T-helper 2 cell treated with Interferon-gamma antibody and Interleukin-4, amounts not matched to agents 5 μg/mL and 100 μg/mL, for 36 hours (primary cell): ENCODE measurements around the gene ARID1B.

Experiments used
- DNase-seq: peaks from one replicate; pipeline ENCODE4 v3.0.0; 2021; ENCODE audit warnings: low spot score
- H3K27ac Mint-ChIP-seq: one replicate; pipeline ENCODE4 v1.8.0; 2021; ENCODE audit warnings: mild to moderate bottlenecking, mixed read lengths
- H3K27me3 Mint-ChIP-seq: one replicate; pipeline ENCODE4 v1.8.0; 2021; ENCODE audit warnings: low read depth, mixed read lengths
- H3K36me3 Mint-ChIP-seq: one replicate; pipeline ENCODE4 v1.8.0; 2021; ENCODE audit warnings: low read depth, mixed read lengths
- H3K4me1 Mint-ChIP-seq: one replicate; pipeline ENCODE4 v1.8.0; 2021; ENCODE audit warnings: low read depth, mixed read lengths
- H3K4me3 Mint-ChIP-seq: one replicate; pipeline ENCODE4 v1.8.0; 2022; ENCODE audit warnings: mild to moderate bottlenecking, moderate library complexity, mixed read lengths
- H3K9me3 Mint-ChIP-seq: one replicate; pipeline ENCODE4 v1.8.0; 2021; ENCODE audit warnings: mixed read lengths

ARID1B gene

DNA sequence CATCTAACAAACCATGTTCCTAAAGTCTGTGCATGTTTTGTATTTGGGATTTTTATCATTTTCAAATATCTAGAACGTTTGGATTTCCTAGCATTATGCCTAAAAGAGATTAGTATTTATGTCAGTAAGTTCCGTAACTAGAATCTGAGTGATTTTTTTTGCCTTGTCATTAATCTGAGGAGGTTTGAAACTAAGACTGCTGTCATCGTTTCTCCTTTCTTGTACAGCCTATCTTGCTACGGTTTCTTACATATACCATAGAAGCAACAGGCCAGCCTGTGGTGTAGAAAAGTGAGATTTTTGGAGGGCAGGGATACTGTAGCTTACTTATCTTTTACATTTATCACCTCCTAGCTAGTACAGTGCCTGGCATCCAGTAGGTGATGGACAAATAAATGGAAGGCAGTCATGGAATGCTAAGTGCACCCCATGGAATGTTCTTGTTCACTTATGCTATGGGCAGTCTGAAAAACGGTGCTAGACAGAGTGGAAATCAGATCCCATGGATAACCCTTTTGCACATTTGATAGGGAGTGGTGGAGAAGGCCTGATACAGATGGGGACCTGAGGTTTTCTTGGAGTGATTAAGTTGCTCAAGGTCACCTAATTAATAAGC, 93.9 kb downstream of the ARID1B start:
- H3K4me3 Mint-ChIP-seq, result no peak overlapping the region
- DNase-seq, result no peak
- no peaks in the 10 kb centered on the region for H3K9me3 Mint-ChIP-seq
- H3K4me1 Mint-ChIP-seq, result peaks cover 23% of the 10 kb centered on the region
- no peak overlapping the region for H3K27ac Mint-ChIP-seq
- H3K36me3 Mint-ChIP-seq, result peaks cover 4% of the 10 kb centered on the region
- no peaks in the 10 kb centered on the region for H3K27me3 Mint-ChIP-seq

DNA sequence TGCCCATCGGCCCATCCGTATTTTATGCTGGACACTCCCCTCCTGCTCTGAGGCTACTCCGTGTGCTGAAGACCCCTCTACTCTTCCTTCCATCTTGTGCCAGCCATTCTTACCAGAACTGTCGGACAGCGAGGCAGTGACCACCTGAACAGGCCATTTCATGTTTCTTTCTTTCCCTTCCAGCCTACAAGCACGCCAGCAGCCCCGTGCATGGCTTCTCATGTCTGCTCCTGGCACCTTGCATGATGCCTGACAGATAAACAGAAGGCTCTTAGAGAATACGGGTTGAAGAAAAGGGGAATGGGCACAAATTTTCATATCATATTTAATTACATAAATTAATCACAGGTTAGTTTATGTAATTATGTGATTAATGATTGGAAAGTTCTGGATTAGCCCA, 95.7 kb downstream of the ARID1B start:
- DNase-seq, result no peak
- Mint-ChIP-seq H3K27ac (no peak overlapping the region), H3K9me3 (no peaks in the 10 kb centered on the region), H3K36me3 (peaks cover 4% of the 10 kb centered on the region), H3K4me3 (no peak overlapping the region), H3K4me1 (peaks cover 15% of the 10 kb centered on the region), H3K27me3 (no peaks in the 10 kb centered on the region)

DNA sequence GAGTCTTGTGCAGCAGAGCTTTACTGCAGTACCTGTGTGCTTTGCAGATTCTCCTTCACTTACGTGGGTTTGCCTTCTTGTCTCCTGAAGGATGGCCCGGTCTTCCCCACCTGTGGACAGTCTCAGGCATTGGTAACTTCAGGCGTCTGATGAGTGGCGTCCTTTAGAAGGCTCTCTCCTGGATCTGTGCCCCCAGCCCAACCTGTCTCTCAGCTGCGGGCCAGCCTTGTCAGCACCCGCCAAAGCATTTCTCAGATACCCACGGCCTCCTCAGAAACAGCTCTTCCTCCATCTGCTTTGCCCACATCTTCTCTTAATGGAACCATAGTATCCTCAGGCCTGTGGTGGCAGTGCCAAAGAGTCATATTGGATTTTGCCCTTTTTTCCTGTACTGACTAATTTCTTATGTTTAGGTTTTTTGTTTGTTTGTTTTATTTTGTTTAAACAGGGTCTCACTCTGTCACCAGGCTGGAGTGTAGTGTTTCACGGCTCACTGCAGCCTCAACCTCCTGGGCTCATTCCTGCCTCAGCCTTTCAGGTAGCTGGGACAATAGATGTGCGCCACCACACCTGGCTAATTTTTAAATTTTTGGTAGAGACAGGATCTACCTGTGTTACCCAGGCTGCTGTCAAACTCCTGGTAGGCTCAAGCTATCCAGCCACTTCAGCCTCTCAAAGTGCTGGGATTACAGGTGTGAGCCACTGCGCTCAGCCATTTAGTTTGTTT, 96.6 kb downstream of the ARID1B start:
- H3K27ac Mint-ChIP-seq, result no peak overlapping the region
- peaks cover 17% of the 10 kb centered on the region for H3K4me1 Mint-ChIP-seq
- DNase-seq, result no peak
- H3K36me3 Mint-ChIP-seq, result peaks cover 4% of the 10 kb centered on the region
- H3K9me3 Mint-ChIP-seq, result no peaks in the 10 kb centered on the region
- no peaks in the 10 kb centered on the region for H3K27me3 Mint-ChIP-seq
- no peak overlapping the region for H3K4me3 Mint-ChIP-seq

DNA sequence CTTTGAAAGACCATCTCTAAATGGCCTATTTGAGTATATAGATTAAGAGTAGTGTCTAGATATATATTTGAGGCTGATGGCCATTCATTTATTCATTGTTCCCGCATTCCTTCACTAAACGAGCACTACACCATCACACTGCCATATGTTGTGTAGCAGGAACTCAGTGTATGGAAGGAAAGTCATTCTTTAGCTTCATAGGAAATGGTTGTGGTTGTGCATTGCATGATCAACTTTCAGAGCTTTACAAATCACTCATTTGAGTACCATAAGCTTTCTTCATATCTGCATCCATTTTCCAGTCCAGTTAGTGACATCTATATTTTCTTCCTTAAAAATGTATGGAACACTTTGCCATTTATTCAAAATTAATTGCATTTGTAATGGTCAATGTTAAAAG, 97.9 kb downstream of the ARID1B start:
- Mint-ChIP-seq H3K36me3 (peaks cover 4% of the 10 kb centered on the region), H3K4me3 (no peak overlapping the region), H3K27me3 (no peaks in the 10 kb centered on the region), H3K27ac (no peak overlapping the region), H3K4me1 (peaks cover 17% of the 10 kb centered on the region), H3K9me3 (no peaks in the 10 kb centered on the region)
- DNase-seq, result no peak

DNA sequence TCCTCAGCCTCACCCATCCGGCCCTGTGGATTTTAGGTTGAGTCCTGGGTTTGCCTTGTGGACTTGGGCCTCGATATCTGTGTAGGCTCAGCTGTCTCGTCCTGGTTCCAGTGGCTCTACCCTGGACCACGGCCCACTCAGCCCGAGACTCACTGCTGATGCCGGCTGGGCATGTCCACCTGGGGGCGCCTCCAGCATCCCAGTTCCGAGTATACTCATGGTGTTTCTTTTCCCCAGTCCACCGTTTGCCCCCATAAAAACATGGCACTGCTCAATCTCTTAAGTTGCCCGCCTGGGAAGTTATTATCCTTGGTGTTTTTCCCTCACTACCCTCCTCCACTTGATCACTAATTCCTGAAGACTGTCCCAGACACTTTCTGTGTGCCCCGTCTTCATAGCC, 99.1 kb downstream of the ARID1B start:
- H3K27me3 Mint-ChIP-seq, result no peaks in the 10 kb centered on the region
- H3K36me3 Mint-ChIP-seq, result peaks cover 4% of the 10 kb centered on the region
- peaks cover 14% of the 10 kb centered on the region for H3K4me1 Mint-ChIP-seq
- no peak overlapping the region for H3K27ac Mint-ChIP-seq
- no peaks in the 10 kb centered on the region for H3K9me3 Mint-ChIP-seq
- H3K4me3 Mint-ChIP-seq, result no peak overlapping the region
- no peak for DNase-seq

DNA sequence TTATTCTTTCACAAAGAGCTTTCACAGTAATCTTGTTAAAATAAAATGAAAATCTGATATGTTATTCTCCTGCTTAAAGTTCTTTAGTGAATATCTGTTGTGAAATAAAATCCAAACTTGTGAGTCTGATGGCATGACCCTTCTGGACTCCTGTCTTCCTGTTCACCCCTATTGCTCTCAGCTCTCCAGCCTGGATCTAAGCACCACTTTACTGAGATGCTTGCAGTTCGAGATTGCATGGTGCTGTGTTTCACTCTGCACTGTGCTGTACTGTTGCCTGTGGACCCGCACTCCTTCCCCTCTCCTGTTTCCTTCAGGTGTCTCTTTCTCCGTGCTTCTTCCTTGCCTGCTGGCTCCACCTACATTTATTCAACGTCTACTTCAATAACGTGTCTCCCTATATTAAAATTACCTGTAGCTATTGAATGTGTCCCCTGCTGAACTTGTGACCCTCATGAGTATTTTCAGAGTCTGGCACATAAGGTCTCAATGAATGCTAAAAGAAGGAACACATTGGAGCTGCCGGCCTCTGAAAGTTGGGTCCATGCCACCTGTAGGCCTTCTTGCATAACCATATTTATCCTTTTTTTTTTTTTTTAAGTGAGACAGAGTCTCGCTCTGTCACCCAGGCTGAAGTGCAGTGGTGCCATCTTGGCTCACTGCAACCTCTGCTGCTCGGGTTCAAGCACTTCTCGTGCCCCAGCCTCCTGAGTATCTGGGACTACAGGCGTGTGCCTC, 100.1 kb downstream of the ARID1B start:
- H3K27me3 Mint-ChIP-seq, result no peaks in the 10 kb centered on the region
- H3K4me1 Mint-ChIP-seq, result peaks cover 16% of the 10 kb centered on the region
- peaks cover 4% of the 10 kb centered on the region for H3K36me3 Mint-ChIP-seq
- H3K9me3 Mint-ChIP-seq, result no peaks in the 10 kb centered on the region
- DNase-seq, result no peak
- no peak overlapping the region for H3K27ac Mint-ChIP-seq
- no peak overlapping the region for H3K4me3 Mint-ChIP-seq

DNA sequence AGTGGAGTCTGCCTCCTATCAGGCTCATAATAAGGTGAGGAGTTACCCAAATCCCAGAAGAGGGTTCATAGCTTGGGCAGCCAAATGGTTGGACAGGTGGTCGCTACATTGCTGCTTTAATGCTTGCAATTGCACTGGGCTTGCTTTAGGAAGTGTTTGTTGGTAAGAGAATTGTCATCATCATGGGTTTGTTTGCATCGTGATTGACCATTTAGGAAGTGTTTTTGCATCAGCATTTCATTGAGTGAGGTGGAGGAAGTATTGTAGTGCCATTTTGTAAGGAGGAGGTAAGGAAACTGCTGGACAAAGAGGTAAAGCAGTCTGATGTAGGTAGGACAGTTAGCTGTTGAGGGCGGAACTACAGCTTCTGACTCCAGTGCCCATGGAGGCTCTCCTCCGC, 101.5 kb downstream of the ARID1B start:
- H3K27me3 Mint-ChIP-seq, result no peaks in the 10 kb centered on the region
- no peak overlapping the region for H3K27ac Mint-ChIP-seq
- peaks cover 24% of the 10 kb centered on the region for H3K4me1 Mint-ChIP-seq

DNA sequence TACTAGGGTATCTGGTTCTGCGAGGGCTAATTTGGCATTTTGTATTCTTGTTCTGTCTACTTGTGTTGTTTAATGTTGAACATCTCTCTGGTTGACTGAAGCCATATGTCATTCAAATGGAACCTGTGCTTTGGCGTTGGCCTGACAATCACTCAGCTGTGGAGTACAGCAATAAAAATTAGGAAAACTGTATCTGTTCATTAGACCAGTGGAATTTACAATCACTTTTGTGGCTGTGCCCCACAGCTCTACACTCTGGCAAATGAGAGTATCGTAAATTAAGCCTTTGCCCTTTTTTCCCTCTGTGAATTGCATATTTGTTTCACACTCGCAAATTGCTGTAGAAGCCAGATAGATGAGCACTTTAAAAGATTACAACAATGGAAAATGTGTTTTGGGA, 102.0 kb downstream of the ARID1B start:
- Mint-ChIP-seq H3K9me3 (no peaks in the 10 kb centered on the region), H3K4me3 (no peak overlapping the region), H3K27ac (no peak overlapping the region), H3K4me1 (peaks cover 25% of the 10 kb centered on the region), H3K36me3 (peaks cover 2% of the 10 kb centered on the region), H3K27me3 (no peaks in the 10 kb centered on the region)
- no peak for DNase-seq

More for the DNA sequence above, 101.5 kb downstream of the ARID1B start:
- Mint-ChIP-seq H3K4me3 (no peak overlapping the region), H3K9me3 (no peaks in the 10 kb centered on the region), H3K36me3 (peaks cover 2% of the 10 kb centered on the region)
- no peak for DNase-seq

DNA sequence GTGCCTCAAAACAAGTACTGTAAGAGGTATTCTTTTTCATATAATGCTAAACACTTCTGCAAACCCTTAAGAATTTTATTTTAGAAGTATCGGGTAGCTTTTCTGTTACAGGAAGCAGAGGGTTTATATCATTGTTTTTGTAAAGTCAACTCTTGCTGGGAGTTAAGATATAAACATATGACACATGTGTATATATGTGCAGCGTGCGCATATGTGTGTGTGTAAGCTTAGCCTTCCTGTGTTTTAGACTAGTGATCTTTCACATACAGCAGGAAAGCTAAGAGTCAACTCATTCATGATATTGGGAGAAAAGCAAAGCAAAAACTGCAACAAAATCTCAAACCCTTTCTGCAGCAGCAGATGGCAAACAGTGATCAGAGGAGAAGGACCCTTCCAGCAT, 102.4 kb downstream of the ARID1B start:
- no peak for DNase-seq
- H3K4me3 Mint-ChIP-seq, result no peak overlapping the region
- peaks cover under 1% of the 10 kb centered on the region for H3K36me3 Mint-ChIP-seq
- peaks cover 24% of the 10 kb centered on the region for H3K4me1 Mint-ChIP-seq
- H3K27ac Mint-ChIP-seq, result no peak overlapping the region
- no peaks in the 10 kb centered on the region for H3K27me3 Mint-ChIP-seq
- no peaks in the 10 kb centered on the region for H3K9me3 Mint-ChIP-seq

DNA sequence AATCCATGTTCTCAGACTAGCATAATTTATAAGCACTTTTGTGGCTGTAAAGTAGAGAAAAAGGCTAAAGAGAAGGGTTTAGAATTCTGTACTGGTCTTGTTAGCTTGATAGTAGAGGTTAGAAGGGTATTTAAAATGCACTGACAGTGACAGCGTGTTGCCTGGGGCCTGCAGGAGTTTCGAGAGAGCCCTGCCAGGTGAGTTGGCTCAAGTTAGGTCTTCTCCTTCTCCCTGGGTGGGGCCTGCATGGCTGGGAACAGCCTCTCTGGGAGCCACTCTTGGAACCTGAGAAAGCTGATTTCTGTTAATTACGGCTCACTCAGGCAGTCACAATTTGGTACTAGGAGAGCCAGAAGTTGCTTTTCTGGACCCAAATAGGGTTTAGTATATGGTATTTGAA, 103.7 kb downstream of the ARID1B start:
- no peaks in the 10 kb centered on the region for H3K9me3 Mint-ChIP-seq
- H3K27me3 Mint-ChIP-seq, result no peaks in the 10 kb centered on the region
- H3K36me3 Mint-ChIP-seq, result no peaks in the 10 kb centered on the region
- H3K27ac Mint-ChIP-seq, result no peak overlapping the region
- no peak for DNase-seq
- H3K4me1 Mint-ChIP-seq, result peaks cover 18% of the 10 kb centered on the region
- no peak overlapping the region for H3K4me3 Mint-ChIP-seq

DNA sequence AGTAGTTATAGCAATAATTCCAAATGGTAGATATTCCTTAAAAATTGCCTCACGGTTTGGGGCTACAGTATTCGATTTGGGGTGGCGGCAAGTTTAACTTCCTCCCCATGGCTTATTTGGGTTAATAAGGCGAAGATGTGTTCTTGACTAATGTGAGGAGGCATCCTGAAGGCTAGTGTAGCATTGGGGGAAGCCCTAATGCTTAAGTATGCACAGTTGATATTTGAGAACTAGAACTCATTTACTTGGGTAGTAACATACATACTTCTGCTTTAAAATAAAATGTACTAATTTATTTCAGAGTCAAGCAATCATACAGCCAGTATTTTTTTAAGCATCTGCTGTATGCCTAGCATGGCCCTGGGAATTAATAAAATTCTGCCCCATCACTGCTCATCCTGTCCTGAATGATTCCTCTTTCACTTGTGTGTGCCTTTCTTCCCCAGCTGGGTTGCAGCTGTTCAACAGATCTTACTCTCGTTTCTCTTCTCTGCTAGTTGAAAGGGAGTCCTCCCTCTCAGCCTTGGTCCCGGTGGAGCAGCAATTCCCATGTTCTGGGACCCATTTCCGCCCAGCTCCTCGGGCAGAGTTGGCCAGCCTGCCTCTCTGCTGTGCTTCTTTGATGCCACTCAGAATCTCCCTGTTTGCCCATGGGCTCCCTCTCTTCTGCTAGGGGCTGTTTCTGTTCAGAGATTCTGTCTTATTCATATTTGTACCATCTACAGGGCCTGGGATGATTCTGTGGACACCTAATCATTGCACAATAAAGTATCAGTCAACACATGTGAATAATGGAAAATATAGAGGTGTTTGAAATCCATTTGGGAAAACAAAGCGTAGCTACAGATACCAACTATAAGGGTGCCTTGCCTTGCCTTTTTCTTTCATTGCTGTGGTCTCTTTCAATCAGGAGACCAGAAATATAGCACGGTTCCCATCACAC, 104.8 kb downstream of the ARID1B start:
- H3K27me3 Mint-ChIP-seq, result no peaks in the 10 kb centered on the region
- no peaks in the 10 kb centered on the region for H3K9me3 Mint-ChIP-seq
- H3K4me3 Mint-ChIP-seq, result no peak overlapping the region
- no peak overlapping the region for H3K27ac Mint-ChIP-seq
- DNase-seq, result no peak
- H3K36me3 Mint-ChIP-seq, result no peaks in the 10 kb centered on the region
- H3K4me1 Mint-ChIP-seq, result peaks cover 21% of the 10 kb centered on the region

DNA sequence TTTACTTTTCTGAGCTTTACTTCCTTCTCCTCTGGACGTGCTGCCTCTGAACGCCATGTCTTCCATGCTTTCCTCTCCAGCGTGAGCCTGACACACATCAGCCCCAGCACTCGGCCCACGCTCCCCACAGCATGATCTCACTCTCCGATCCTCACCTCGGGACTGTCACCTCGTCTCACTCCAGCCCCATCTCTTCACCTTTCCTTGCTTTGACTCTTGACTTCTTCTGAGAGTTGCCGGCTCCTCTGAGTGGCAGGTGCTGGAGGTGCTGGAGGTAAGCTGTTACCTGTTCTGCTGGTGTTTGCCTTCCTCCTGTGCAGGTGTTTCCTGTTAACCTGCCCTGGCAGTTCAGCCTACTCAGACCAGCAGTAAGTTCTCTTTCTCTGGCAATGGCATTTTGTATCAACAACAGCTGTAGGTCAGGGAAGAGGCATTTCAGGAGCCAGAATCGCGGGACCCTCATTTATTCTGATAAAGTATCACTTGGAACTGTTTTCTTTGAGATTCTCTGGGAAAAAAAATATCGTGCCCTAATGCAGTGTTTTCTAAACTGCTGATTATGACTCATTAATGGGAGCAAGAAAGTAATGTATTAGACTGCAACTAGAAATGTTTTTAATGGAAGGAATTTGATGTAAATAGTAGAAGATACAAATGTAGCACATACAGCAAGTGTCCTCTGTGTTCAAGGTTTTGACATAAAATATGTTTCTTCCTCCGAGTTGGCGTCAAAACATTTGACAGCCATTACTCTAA, 106.5 kb downstream of the ARID1B start:
- peaks cover 17% of the 10 kb centered on the region for H3K4me1 Mint-ChIP-seq
- H3K27ac Mint-ChIP-seq, result no peak overlapping the region
- no peak overlapping the region for H3K4me3 Mint-ChIP-seq
- H3K27me3 Mint-ChIP-seq, result no peaks in the 10 kb centered on the region
- H3K9me3 Mint-ChIP-seq, result no peaks in the 10 kb centered on the region
- H3K36me3 Mint-ChIP-seq, result no peaks in the 10 kb centered on the region
- no peak for DNase-seq

DNA sequence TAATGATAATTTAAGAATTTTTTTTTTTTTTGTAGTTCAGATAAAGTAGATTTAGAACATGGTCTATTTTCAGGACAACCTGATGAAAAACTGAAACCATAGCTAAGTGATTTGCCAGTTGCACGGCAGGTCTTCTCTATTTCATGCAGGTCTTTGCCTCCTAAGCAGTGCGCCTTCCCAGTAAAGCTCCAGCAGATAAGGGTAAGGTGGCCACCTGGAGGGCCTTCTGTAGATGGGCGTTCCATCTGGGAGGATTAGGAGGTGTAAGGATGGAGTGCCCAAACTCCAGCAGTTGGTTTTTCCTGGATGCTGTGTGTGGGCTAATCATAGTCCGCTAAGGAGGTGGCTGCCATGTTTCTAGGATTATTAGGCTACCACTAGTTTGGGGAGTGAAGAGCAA, 107.1 kb downstream of the ARID1B start:
- Mint-ChIP-seq H3K27me3 (no peaks in the 10 kb centered on the region), H3K9me3 (no peaks in the 10 kb centered on the region), H3K27ac (no peak overlapping the region), H3K4me3 (no peak overlapping the region), H3K4me1 (peaks cover 17% of the 10 kb centered on the region), H3K36me3 (no peaks in the 10 kb centered on the region)
- DNase-seq, result no peak
